OCI-LY7 (cell line): ENCODE measurements around the gene TUBB1. TPM values are rescaled to one million over a fixed set of nuclear protein-coding genes. Genes with fewer than 3 reads are reported as not detected.

Source experiments
- BruUV-seq: library from RNA; stranded (reverse); fragments of 400-500 nt; replicated peaks from 2 replicates; lab custom pipeline; 2021; lab: Mats Ljungman, UMichigan
- CTCF ChIA-PET: fragments of 300-600 bp; sonication (Branson Sonifier 250); formaldehyde crosslinking; loops from one replicate; lab custom pipeline; 2022; ENCODE audit warnings: antibody characterized with exemption; ENCODE audit not compliant: unreplicated experiment; lab: Charles Lee
- POLR2A ChIA-PET: fragments of 300-600 bp; sonication (Branson Sonifier 250); formaldehyde crosslinking; loops from one replicate; lab custom pipeline; 2022; ENCODE audit warnings: antibody characterized with exemption; lab: Charles Lee
- DNase-seq: peaks from one replicate; pipeline ENCODE4 v3.0.0-alpha.2; 2015; ENCODE audit warnings: low spot score
- H2AFZ ChIP-seq: fragments of 200-600 bp; sonication (generic), shearing (Covaris generic); 2 replicates; pipeline ENCODE4 v1.6.1; 2014; ENCODE audit warnings: mild to moderate bottlenecking, antibody characterized with exemption, low read length, moderate library complexity
- H3K27ac ChIP-seq: fragments of 200-600 bp; sonication (generic); 2 replicates; pipeline ENCODE4 v1.5.1; 2014; ENCODE audit warnings: mixed run types, low read depth, mild to moderate bottlenecking, moderate library complexity, low read length, inconsistent platforms; ENCODE audit not compliant: poor library complexity, severe bottlenecking
- H3K36me3 ChIP-seq: fragments of 200-600 bp; sonication (generic); 2 replicates; pipeline ENCODE4 v1.6.1; 2014; ENCODE audit warnings: mild to moderate bottlenecking, antibody characterized with exemption, low read length, moderate library complexity, mixed read lengths; ENCODE audit not compliant: insufficient read depth
- H3K4me1 ChIP-seq: fragments of 200-600 bp; sonication (generic); 2 replicates; pipeline ENCODE4 v1.5.1; 2014; ENCODE audit warnings: mild to moderate bottlenecking, low read length; ENCODE audit not compliant: insufficient read depth, poor library complexity, severe bottlenecking
- H3K4me2 ChIP-seq: fragments of 200-600 bp; sonication (generic); 2 replicates; pipeline ENCODE4 v1.6.1; 2014; ENCODE audit warnings: mild to moderate bottlenecking, low read length
- H3K4me3 ChIP-seq: fragments of 200-600 bp; sonication (generic); 2 replicates; pipeline ENCODE4 v1.5.1; 2014; ENCODE audit warnings: mild to moderate bottlenecking, low read depth, low read length; ENCODE audit not compliant: poor library complexity, severe bottlenecking
- H3K79me2 ChIP-seq: fragments of 200-600 bp; sonication (generic); 2 replicates; pipeline ENCODE4 v1.6.1; 2016; ENCODE audit warnings: low read depth, mild to moderate bottlenecking, low read length, moderate library complexity, mixed read lengths; ENCODE audit not compliant: insufficient read depth
- H3K9me2 ChIP-seq: fragments of 200-600 bp; sonication (generic); 2 replicates; pipeline ENCODE4 v1.6.1; 2016; ENCODE audit warnings: mild to moderate bottlenecking, low read length, mixed read lengths; ENCODE audit not compliant: insufficient read depth
- H3K9me3 ChIP-seq: fragments of 200-600 bp; sonication (generic); 2 replicates; pipeline ENCODE4 v1.6.1; 2014; ENCODE audit warnings: mild to moderate bottlenecking, mixed run types, low read length, mixed read lengths
- H4K20me1 ChIP-seq: fragments of 200-600 bp; sonication (generic); 2 replicates; pipeline ENCODE4 v1.6.1; 2014; ENCODE audit warnings: mild to moderate bottlenecking, antibody characterized with exemption, low read length, moderate library complexity, mixed read lengths; ENCODE audit not compliant: insufficient read depth
- EZH2phosphoT487 ChIP-seq: fragments of 200-600 bp; sonication (generic); IDR thresholded peaks from 2 replicates; pipeline ENCODE4 v1.6.1; 2018; ENCODE audit warnings: low read depth, borderline replicate concordance, mild to moderate bottlenecking, mixed run types, antibody characterized with exemption, low read length, moderate library complexity, mixed read lengths
- intact Hi-C: fragments of 100-400 bp; cut with micrococcal nuclease; formaldehyde crosslinking; loops from one replicate; pipeline ENCODE4 v1.10.0; 2022; ENCODE audit not compliant: unreplicated experiment
- total RNA-seq, 2 experiments: library from RNA; depleted of rRNA in 1 of 2; stranded (reverse); fragments of >200 nt in 1 of 2; shearing (Covaris generic) in 1 of 2; gene quantifications; 2 replicates each; pipeline ENCODE4 v1.2.3, GENCODE V29; 2014 to 2022
- TF ChIP-seq, protein P1 (sequence below): fragments of 200-600 bp; sonication (generic); conservative IDR thresholded peaks from 2 replicates; pipeline ENCODE4 v1.5.1; 2014; ENCODE audit warnings: mild to moderate bottlenecking, antibody characterized with exemption, low read length, moderate library complexity, mixed read lengths

TUBB1 gene
- total RNA-seq, 2 experiments from 2014 or later: 0.11 TPM; not detected in 1

DNA sequence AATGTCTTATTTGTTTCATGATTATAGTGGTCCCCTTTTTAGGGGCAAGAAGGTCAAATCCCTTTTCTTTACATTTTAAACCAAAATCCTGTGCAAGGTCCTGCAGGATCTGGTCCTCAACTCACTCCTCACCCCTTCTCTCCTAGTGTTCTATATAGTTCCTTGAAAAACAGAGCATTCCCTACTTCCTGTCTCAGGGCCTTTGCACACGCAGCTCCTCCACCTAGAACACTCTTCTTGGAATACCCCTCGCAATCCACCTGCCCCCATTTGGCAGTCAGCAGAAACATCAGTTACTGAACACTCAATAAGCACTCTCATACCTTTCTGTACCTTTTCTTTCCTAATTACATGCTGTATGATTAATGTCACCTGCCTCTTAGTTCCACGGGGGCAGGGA lies 16.2 kb downstream of the TUBB1 start:
- Histone ChIP-seq H3K9me2 (no peaks in the 10 kb centered on the region), H4K20me1 (peaks cover 31% of the 10 kb centered on the region; the same call in 1 of the 2 replicates), H3K79me2 (peaks cover 64% of the 10 kb centered on the region), H3K27ac (no peak overlapping the region), H3K4me1 (peaks cover 49% of the 10 kb centered on the region), H3K36me3 (peaks cover 86% of the 10 kb centered on the region), H3K4me2 (no peak overlapping the region), H3K4me3 (no peak overlapping the region), H2AFZ (no peak overlapping the region), H3K9me3 (no peaks in the 10 kb centered on the region)
- intact Hi-C loops: no loop called here
- TF ChIP-seq, protein P1, sequence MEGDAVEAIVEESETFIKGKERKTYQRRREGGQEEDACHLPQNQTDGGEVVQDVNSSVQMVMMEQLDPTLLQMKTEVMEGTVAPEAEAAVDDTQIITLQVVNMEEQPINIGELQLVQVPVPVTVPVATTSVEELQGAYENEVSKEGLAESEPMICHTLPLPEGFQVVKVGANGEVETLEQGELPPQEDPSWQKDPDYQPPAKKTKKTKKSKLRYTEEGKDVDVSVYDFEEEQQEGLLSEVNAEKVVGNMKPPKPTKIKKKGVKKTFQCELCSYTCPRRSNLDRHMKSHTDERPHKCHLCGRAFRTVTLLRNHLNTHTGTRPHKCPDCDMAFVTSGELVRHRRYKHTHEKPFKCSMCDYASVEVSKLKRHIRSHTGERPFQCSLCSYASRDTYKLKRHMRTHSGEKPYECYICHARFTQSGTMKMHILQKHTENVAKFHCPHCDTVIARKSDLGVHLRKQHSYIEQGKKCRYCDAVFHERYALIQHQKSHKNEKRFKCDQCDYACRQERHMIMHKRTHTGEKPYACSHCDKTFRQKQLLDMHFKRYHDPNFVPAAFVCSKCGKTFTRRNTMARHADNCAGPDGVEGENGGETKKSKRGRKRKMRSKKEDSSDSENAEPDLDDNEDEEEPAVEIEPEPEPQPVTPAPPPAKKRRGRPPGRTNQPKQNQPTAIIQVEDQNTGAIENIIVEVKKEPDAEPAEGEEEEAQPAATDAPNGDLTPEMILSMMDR: no peak
- TF ChIP-seq EZH2phosphoT487: no peak
- BruUV-seq: no TSS peak
- no peak for DNase-seq
- POLR2A ChIA-PET: no interaction called here
- CTCF ChIA-PET: no interaction called here

DNA sequence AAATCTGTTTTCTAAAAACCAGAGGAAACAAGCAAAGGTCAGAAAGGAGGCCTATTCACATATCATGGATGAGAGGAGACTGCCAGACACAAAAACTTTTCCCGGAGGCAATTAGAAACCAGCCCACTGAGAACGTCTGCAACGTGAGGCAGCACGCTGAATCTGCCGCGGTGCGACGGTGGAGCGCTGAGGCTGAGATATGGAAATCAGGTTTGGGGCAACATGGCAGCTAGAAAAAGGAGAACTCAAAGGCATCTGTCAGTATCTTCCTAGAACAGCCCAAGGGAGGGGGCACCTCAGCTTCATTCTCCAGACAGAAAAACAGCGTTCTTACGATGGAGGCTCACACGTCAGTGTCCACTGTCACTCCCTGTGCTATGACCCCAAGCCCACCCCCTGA lies 18.2 kb downstream of the TUBB1 start:
- ChIA-PET POLR2A (no interaction called here), CTCF (no interaction called here)
- Histone ChIP-seq H3K27ac (no peak overlapping the region), H3K9me3 (no peaks in the 10 kb centered on the region), H3K79me2 (peaks cover 67% of the 10 kb centered on the region), H3K4me2 (no peak overlapping the region), H3K9me2 (no peaks in the 10 kb centered on the region), H3K4me1 (peaks cover 53% of the 10 kb centered on the region), H4K20me1 (peaks cover 31% of the 10 kb centered on the region; the same call in 1 of the 2 replicates), H2AFZ (no peak overlapping the region), H3K36me3 (peaks cover 83% of the 10 kb centered on the region), H3K4me3 (no peak overlapping the region)
- TF ChIP-seq, protein P1: no peak
- TF ChIP-seq EZH2phosphoT487: no peak
- intact Hi-C loops: no loop called here
- no TSS peak for BruUV-seq
- DNase-seq: no peak

DNA sequence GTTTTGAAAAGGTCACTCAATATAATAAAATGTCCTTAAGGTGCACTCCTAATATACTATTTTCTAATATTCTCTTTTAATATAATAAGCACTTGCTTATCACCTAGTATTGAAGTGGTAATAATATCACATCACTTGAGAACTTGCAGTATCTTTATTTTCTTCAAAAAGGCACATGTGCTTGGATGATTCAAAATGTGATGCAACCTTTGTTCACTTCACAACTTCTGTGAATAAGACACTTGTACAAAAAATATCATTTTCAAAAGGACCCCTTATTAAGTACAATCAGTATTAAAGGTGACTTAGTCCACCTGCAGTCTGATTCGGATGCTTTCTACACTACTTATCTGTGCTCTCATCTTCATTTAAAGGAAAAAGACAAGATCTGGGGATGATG lies 20.0 kb downstream of the TUBB1 start:
- Histone ChIP-seq H3K9me2 (no peaks in the 10 kb centered on the region), H3K79me2 (peaks cover 61% of the 10 kb centered on the region), H3K4me3 (peak overlapping the region; percentile 86), H2AFZ (no peak overlapping the region), H3K27ac (no peak overlapping the region), H3K4me2 (peak overlapping the region; percentile 91), H4K20me1 (peaks cover 31% of the 10 kb centered on the region; the same call in 1 of the 2 replicates), H3K9me3 (no peaks in the 10 kb centered on the region), H3K4me1 (peaks cover 51% of the 10 kb centered on the region), H3K36me3 (peaks cover 70% of the 10 kb centered on the region)
- POLR2A ChIA-PET: no interaction called here
- intact Hi-C loops: no loop called here
- CTCF ChIA-PET: no interaction called here
- DNase-seq: no peak
- no TSS peak for BruUV-seq
- TF ChIP-seq EZH2phosphoT487: no peak
- TF ChIP-seq, protein P1: no peak
